NCI-H2029 (cell line): ENCODE data around the gene RASA4B.

Source experiments
- DNase-seq: peaks from one replicate; lab custom pipeline; 2025; lab: John Stamatoyannopoulos, UW

Gene RASA4B

DNA sequence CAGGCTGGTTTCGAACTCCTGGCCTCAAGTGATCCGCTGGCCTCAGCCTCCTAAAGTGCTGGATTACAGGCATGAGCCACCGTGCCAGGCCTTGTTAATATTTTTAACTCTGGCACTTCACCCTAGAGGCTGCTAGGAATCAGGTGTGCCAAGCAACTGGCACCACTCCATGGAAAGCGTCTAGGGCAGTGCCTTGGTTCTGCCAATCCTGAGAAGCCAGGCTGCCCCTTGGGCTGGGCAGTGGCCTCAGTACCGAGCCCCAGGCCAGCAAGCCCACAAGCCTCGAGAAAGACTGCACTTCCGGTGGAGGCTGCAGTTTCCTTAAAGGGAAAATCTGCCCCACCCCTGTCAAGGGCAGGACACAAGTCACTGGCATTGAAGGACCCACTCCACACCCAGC, 64.3 kb downstream of the RASA4B start:
- peak; percentile 9 for DNase-seq

DNA sequence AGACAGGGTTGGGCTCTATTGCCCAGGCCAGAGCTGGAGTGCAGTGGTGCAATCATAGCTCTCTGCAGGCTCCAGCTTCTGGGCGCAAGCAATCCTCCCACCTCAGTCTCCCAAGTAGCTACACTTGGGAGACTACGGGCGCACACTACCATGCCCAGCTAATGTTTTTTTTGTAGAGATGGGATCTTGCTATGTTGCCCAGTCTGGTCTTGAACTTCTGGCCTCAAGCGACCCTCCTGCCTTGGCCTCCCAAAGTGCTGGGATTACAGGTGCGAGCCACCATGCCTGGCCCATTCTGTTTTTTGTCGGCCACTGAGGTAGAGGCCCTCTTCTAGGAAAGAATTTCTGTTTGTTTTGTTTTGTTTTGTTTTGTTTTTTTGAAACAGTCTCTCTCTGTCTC, 65.1 kb downstream of the RASA4B start:
- no peak for DNase-seq

DNA sequence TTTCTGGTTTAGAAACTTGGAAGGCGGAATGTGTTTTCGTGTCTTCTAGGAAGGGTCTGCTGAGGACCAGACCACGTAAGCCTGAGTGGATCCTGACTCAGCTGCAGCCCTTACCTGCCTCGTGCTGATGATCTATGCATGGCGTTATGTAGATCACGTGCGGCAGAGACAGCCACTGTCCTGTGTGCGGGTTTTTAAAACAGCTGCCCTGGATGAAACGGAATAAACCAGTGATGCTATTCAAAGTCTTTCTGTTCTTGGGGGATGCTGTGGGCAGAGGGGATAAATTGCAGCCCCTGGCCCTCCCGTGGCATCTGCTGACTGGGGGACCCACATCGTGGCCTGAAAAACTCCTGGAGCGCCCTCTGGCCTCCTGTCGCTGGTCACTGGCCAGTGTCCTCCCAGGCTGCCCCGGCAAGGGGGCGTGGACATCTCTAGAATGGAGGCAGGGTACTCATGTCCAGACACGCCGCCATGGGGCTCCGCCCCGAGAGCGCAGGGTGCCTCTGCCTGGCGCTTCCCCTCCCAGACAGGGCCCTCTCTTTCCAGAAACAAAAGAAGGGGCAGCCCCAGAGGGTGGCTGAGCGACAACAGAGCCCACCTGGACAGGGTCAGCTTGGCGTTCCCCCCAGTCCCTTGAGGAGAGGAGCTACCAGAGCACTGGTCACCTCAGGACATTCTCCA, 66.1 kb downstream of the RASA4B start:
- DNase-seq, result no peak

GRCh38 chr7:102450242-102450641, 67.3 kb downstream of the RASA4B start:
- no peak for DNase-seq

GRCh38 chr7:102449136-102449535, 68.4 kb downstream of the RASA4B start:
- no peak for DNase-seq

GRCh38 chr7:102447311-102447710, 70.3 kb downstream of the RASA4B start:
- DNase-seq, result no peak

DNA sequence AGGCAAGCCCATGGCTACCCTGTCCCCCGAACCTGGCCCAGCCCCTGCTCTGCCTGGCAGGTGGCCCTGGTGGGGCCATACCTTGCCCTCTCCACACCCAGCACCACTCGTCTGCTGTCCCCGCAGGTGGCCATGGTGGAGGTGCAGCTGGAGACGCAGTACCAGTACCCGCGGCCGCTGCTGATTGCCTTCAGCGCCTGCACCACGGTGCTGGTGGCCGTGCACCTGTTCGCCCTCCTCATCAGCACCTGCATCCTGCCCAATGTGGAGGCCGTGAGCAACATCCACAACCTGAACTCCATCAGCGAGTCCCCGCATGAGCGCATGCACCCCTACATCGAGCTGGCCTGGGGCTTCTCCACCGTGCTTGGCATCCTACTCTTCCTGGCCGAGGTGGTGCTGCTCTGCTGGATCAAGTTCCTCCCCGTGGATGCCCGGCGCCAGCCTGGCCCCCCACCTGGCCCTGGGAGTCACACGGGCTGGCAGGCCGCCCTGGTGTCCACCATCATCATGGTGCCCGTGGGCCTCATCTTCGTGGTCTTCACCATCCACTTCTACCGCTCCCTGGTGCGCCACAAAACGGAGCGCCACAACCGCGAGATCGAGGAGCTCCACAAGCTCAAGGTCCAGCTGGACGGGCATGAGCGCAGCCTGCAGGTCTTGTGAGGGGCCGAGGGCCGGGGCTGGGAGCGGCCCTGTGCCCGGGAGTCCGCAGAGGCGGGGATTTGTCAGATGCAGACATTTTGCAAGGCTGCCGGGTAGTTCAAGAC, 71.0 kb downstream of the RASA4B start:
- no peak for DNase-seq

DNA sequence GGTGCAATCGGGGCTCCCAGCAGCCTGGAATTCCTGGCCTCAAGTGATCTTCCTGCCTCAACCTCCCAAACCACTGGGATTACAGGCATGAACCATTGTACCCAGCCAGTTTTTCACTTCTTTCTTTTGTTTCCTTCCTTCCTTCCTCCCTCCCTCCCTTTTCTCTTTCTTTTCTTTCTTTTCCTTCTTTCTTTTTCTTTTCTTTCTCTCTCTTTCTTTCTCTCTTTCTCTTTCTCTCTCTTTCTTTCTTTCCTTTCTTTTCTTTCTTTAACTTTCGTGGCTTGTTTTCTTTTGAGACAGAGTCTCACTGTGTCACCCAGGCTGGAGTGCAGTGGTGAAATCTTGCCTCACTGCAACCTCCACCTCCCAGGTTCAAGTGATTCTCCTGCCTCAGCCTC, 71.9 kb downstream of the RASA4B start:
- no peak for DNase-seq

DNA sequence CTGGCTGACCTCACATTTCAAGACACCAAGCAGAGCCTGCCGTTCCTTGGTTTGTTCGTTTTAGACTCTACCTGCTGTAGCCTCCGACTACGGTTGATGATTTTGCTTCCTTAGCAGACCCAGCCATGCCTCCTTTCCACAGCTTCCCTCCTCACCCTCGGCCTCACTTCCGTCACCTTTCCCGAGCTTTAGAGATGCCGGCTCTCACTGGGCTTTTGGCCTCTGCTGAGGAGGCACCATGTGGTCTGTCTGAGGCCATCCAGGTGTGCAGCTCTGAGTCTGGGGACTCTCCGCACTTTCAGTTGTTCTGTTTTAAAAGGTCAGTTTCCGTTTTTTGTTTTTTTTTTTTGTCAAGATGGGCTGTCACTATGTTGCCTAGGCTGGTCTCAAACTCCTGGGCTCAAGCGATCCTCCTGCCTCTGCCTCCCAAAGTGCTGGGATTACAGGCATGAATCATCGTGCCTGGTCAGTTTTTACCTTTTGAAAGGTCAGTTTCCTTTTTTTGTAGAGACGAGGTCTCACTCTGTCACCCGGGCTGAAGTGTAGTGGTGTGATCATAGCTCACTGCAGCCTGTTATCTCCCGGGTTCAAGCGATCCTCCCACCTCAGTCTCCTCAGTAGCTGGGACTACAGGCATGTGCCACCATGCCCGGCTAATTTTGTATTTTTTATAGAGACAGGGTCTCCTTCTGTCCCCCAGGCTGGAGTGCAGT, 72.5 kb downstream of the RASA4B start:
- DNase-seq, result no peak

GRCh38 chr7:102439963-102440795, 77.4 kb downstream of the RASA4B start:
- peak; percentile 51 for DNase-seq

GRCh38 chr7:102436118-102436517, 81.5 kb downstream of the RASA4B start:
- no peak for DNase-seq

- no peak for DNase-seq
Measured at GRCh38 chr7:102434039-102434486, 83.5 kb downstream of the RASA4B start.

DNA sequence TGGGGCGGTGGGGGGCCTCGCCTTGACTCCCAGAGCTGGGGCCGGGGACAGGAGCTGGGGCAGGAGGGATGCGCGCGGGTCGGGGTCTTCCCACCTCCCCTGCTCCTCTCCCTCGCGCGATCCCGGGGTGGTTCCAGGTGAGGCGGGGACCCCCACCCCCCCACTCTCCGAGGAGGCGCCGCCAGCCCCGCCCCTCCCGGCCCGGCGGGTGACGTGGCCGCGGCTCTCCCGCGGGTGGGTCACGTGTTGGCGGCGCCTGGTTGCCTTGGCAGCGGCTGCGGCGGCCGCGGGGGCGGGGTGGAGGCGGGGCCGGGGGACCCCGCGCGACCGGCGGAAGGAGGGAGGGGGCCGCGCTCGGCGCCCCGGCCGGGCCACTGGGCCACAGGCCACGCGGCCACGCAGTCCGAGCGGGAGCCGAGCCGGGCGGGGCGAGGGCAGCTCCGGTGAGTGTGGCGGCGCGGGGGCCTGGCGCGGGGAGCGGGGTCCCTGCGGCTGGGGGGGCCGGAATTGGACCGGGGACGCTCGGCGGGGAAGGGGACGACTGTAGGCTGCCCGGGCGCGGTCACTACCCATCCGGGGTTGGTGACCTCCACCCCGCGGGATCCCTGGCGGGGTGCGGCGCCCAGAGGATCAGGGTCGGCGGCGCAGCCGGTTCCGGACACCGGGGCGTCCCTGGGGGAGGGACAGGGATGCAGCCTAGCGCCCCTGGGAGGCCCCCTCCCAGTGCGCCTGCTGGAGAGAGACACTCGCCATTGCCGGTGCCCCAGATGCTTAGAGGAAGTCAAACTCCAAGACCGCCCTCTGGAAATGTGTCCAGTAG, 84.1 kb downstream of the RASA4B start, which contains the start of gene ORAI2:
Gene ORAI2, plus strand, starts transcription at position 357 of the 820 bp plus-strand sequence. CDS start 5,382 bp downstream, outside the sequence.
- DNase-seq, result peak; percentile 41
